ENCODE data around the gene FCN1.

DNA sequence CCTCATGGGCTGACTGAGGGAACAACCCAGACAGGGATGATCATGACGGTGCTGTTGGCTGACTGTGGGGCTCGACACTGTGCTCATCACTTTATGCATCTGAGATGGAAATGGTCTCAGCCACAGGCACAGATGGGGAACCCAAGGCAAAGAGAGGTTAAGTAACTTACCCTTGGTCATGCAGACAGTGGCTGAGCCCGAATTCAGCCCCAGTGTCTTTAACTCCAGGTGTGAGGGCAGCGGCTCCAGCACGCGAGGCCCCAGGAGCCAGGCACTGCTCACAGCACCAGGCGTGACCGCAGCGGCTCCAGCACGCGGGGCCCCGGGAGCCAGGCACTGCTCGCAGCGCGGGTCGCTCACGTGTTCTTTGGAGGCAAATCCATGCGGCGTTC, 45.3 kb upstream of the FCN1 start:
- TF ChIP-seq, protein P1, sequence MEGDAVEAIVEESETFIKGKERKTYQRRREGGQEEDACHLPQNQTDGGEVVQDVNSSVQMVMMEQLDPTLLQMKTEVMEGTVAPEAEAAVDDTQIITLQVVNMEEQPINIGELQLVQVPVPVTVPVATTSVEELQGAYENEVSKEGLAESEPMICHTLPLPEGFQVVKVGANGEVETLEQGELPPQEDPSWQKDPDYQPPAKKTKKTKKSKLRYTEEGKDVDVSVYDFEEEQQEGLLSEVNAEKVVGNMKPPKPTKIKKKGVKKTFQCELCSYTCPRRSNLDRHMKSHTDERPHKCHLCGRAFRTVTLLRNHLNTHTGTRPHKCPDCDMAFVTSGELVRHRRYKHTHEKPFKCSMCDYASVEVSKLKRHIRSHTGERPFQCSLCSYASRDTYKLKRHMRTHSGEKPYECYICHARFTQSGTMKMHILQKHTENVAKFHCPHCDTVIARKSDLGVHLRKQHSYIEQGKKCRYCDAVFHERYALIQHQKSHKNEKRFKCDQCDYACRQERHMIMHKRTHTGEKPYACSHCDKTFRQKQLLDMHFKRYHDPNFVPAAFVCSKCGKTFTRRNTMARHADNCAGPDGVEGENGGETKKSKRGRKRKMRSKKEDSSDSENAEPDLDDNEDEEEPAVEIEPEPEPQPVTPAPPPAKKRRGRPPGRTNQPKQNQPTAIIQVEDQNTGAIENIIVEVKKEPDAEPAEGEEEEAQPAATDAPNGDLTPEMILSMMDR (IDR thresholded peaks at IDR 0.05): no peak
- no peak for TF ChIP-seq ZFX (IDR thresholded peaks at IDR 0.05; ENCODE audit: borderline replicate concordance)
